Dendritic cell treated with granulocyte-macrophage colony-stimulating factor and Interleukin-4, amounts not matched to agents 40 ng/mL and 50 ng/mL, for 4 days (primary cell): Measurements from ENCODE around the gene SYT1.

Experiments
- H3K27ac Mint-ChIP-seq: one replicate; pipeline ENCODE4 v1.8.0; 2022; ENCODE audit warnings: mild to moderate bottlenecking, mixed read lengths
- H3K27me3 Mint-ChIP-seq: one replicate; pipeline ENCODE4 v1.8.0; 2022; ENCODE audit warnings: mild to moderate bottlenecking, mixed read lengths
- H3K36me3 Mint-ChIP-seq: one replicate; pipeline ENCODE4 v1.8.0; 2022; ENCODE audit warnings: low read depth, mixed read lengths
- H3K4me1 Mint-ChIP-seq: one replicate; pipeline ENCODE4 v1.8.0; 2022; ENCODE audit warnings: low read depth, mixed read lengths
- H3K4me3 Mint-ChIP-seq: one replicate; pipeline ENCODE4 v1.8.0; 2022; ENCODE audit warnings: mild to moderate bottlenecking, moderate library complexity, mixed read lengths
- H3K9me3 Mint-ChIP-seq: one replicate; pipeline ENCODE4 v1.8.0; 2022; ENCODE audit warnings: mixed read lengths
- intact Hi-C: fragments of 100-400 bp; cut with micrococcal nuclease; formaldehyde crosslinking; loops from one replicate; pipeline ENCODE4 v1.15.0; 2022

SYT1 gene

GRCh38 chr12:79487386-79488110 is 623.0 kb downstream of the SYT1 start:
- no peak overlapping the region for H3K27ac Mint-ChIP-seq
- peaks cover 6% of the 10 kb centered on the region for H3K9me3 Mint-ChIP-seq
- no peaks in the 10 kb centered on the region for H3K27me3 Mint-ChIP-seq
- H3K4me3 Mint-ChIP-seq = no peak overlapping the region
- no peaks in the 10 kb centered on the region for H3K4me1 Mint-ChIP-seq
- intact Hi-C loops = no loop called here
- H3K36me3 Mint-ChIP-seq = no peaks in the 10 kb centered on the region
